Heart right ventricle (tissue), 16 donors: ENCODE results near the gene IL6ST. TPM values are rescaled to one million over a fixed set of nuclear protein-coding genes. Genes with fewer than 3 reads are reported as not detected.

Source experiments
- ATAC-seq, 8 donors: fragments of 200-7000 bp; cut with Tn5 transposase; one replicate each; pipeline ENCODE4 v1.9.1; 2020; ENCODE audit warnings: mild to moderate bottlenecking in 8 of 8, moderate library complexity in 8 of 8, moderate number of reproducible peaks in 1 of 8
- DNase-seq, 2 donors: peaks; one replicate each; pipeline ENCODE4 v3.0.0-alpha.2; 2020
- H3K27ac ChIP-seq, 10 donors: fragments of 200-600 bp; sonication (generic) in 2 of 10; one replicate each; pipeline versions ENCODE4 v1.5.0 to v1.8.0; 2020 to 2022; ENCODE audit warnings: mild to moderate bottlenecking in 3 of 10
- H3K27me3 ChIP-seq, 7 donors: fragments of 200-600 bp; one replicate each; pipeline ENCODE4 v1.8.0; 2021 to 2022; ENCODE audit warnings: mild to moderate bottlenecking in 2 of 7
- H3K36me3 ChIP-seq, 9 donors: fragments of 200-600 bp; sonication (generic) in 1 of 9; one replicate each; pipeline versions ENCODE4 v1.5.0 to v1.8.0; 2020 to 2022; ENCODE audit warnings: mild to moderate bottlenecking in 2 of 9
- H3K4me1 ChIP-seq, 9 donors: fragments of 200-600 bp; sonication (generic) in 1 of 9; one replicate each; pipeline versions ENCODE4 v1.5.0 to v1.8.0; 2020 to 2022; ENCODE audit warnings: mild to moderate bottlenecking in 4 of 9
- H3K4me3 ChIP-seq, 10 donors: fragments of 200-600 bp; sonication (generic) in 2 of 10; one replicate each; pipeline versions ENCODE4 v1.5.0 to v1.8.0; 2020 to 2022; ENCODE audit warnings: mild to moderate bottlenecking in 7 of 10, moderate library complexity in 2 of 10
- H3K9me3 ChIP-seq, 11 donors: fragments of 200-600 bp in 10 of 11; sonication (generic) in 2 of 11; one replicate each; pipeline versions ENCODE4 v1.5.0 to v1.8.0; 2013 to 2022; ENCODE audit warnings: mild to moderate bottlenecking in 2 of 11, control low read depth in 1 of 11, moderate library complexity in 1 of 11
- CTCF ChIP-seq, 9 donors: fragments of 200-600 bp; sonication (generic) in 2 of 9; IDR thresholded peaks; one replicate each; pipeline versions ENCODE4 v1.5.0 to v1.8.0; 2021 to 2022; ENCODE audit warnings: antibody characterized with exemption in 9 of 9, mild to moderate bottlenecking in 5 of 9, moderate library complexity in 1 of 9
- WGBS, 2 donors: extraction: QIAGEN DNeasy Blood & Tissue Kit; methylation state at CpG; one replicate each; pipeline ENCODE4 v1.1.7; 2013; ENCODE audit warnings: inconsistent platforms in 1 of 2; 5-methylcytosine and 5-hydroxymethylcytosine counted together
- intact Hi-C, 10 donors: fragments of 100-400 bp; cut with DNase I; formaldehyde crosslinking; loops; one replicate each; pipeline versions ENCODE4 v1.11.1 to v1.14.2; 2022
- polyA plus RNA-seq, 2 donors: library from polyadenylated mRNA; stranded (reverse); fragments of 200-250 nt; gene quantifications; one replicate each; pipeline ENCODE4 v1.2.3, GENCODE V29; 2013
- total RNA-seq, 10 donors: library from RNA; stranded (reverse); fragmentation: NEBNext Ultra II Directional in 3 of 10; extraction: Animal tissue kit (Norgen Biotek cat#: 25700) in 3 of 10; gene quantifications; one replicate each; pipeline versions ENCODE4 v1.2.1 to v1.2.4, GENCODE V29; 2021 to 2023
- donor health status: Arrhythmogenic right ventricular cardiomyopathy.
- donor health status: ischemic (EF 13 %, LVEDD 7.1; RV severe dilation, severe dysfunction).
- donor health status: healthy with polysubstance abuse.
- donor health status: DM: no; HTN: yes; CAD: no.
- donor health status: DM: no; HTN: no; CAD: no.
- donor health status: ischemic (EF 25% LVEDD 6.9; RV normal size, moderate dysfunction).
- donor health status: ischemic (EF 25% LVEDD 5.7; RV mildly dilated, moderate dysfunction).
- donor health status: healthy.
- donor health status: DM: yes; HTN: yes; CAD: no.
- donor health status: Ischemic cardiomyopathy.
- donor health status: ischemic (EF 35%, LVEDD 5.7; RV mildly dilated, moderate dysfunction).
- donor health status: nonischemic (EF 11% LVEDD 7.7; RV severe dilation, severe dysfunction).
- donor health status: DM: yes; HTN: yes; CAD: no.
- donor health status: PGD.
- donor health status: ischemic (EF 29% LVEDD 5.4; RV normal size, mild dysfunction).
- donor health status: nonischemic (EF 23%, LVEDD 6.1; RV moderate dilation, normal function).

The IL6ST gene
- total and polyA plus RNA-seq, 12 donors, result 23.7 to 190 (median 134) TPM

GRCh38 chr5:55935371-55935770, 59.4 kb downstream of the IL6ST start:
- DNase-seq (no peak), ATAC-seq (no peak)
- H3K4me3 ChIP-seq, result no peak overlapping the region
- no peaks in the 10 kb centered on the region for H3K4me1 ChIP-seq
- H3K27me3 ChIP-seq, result no peaks in the 10 kb centered on the region
- 90 to 92% methylated on average over 6 of the region's 6 CpGs for WGBS, 2 donors
- no peaks in the 10 kb centered on the region for H3K9me3 ChIP-seq
- intact Hi-C loops, result loop anchor here in 7 of 10 donors (1.0 to 10.0 kb wide), 8 partner anchors 265 to 909 kb away; no protein-coding TSS in a partner anchor
- no peak for TF ChIP-seq CTCF (IDR thresholded peaks at IDR 0.05)
- H3K36me3 ChIP-seq, result peaks cover 0 to 54% (median 17%) of the 10 kb centered on the region in 9 donors
- H3K27ac ChIP-seq, result peak overlapping the region in 1 of 10 donors; percentile 17

GRCh38 chr5:55934720-55935119, 60.0 kb downstream of the IL6ST start:
- ATAC-seq (no peak), DNase-seq (no peak)
- TF ChIP-seq CTCF (IDR thresholded peaks at IDR 0.05), result no peak
- Histone ChIP-seq H3K4me3 (no peak overlapping the region), H3K27ac (peak overlapping the region in 1 of 10 donors; percentile 17), H3K27me3 (no peaks in the 10 kb centered on the region), H3K36me3 (peaks cover 0 to 47% (median 11%) of the 10 kb centered on the region in 9 donors), H3K4me1 (no peaks in the 10 kb centered on the region), H3K9me3 (no peaks in the 10 kb centered on the region)
- intact Hi-C loops, result loop anchor here in 8 of 10 donors (1.0 to 10.0 kb wide), 8 partner anchors 266 to 910 kb away; no protein-coding TSS in a partner anchor
- 83 to 85% methylated on average over 2 of the region's 2 CpGs for WGBS, 2 donors

- Histone ChIP-seq H3K4me1 (no peaks in the 10 kb centered on the region), H3K27me3 (no peaks in the 10 kb centered on the region), H3K4me3 (no peak overlapping the region), H3K9me3 (no peaks in the 10 kb centered on the region), H3K27ac (no peak overlapping the region), H3K36me3 (peaks cover 0 to 42% (median 10%) of the 10 kb centered on the region in 9 donors)
- DNase-seq, result no peak
- 90 to 91% methylated on average over 9 of the region's 9 CpGs for WGBS, 2 donors
- TF ChIP-seq CTCF (IDR thresholded peaks at IDR 0.05), result no peak
- intact Hi-C loops, result loop anchor here in 6 of 10 donors (2.0 to 10.0 kb wide), 6 partner anchors 267 to 911 kb away; no protein-coding TSS in a partner anchor
- ATAC-seq, result no peak
Measured at GRCh38 chr5:55934115-55934613, 60.6 kb downstream of the IL6ST start.

GRCh38 chr5:55933377-55934114, 61.2 kb downstream of the IL6ST start:
- Histone ChIP-seq H3K4me3 (no peak overlapping the region), H3K36me3 (peaks cover 0 to 35% (median 5%) of the 10 kb centered on the region in 9 donors), H3K27ac (no peak overlapping the region), H3K9me3 (no peaks in the 10 kb centered on the region), H3K4me1 (no peaks in the 10 kb centered on the region), H3K27me3 (no peaks in the 10 kb centered on the region)
- 90 to 92% methylated on average over 14 of the region's 14 CpGs for WGBS, 2 donors
- ATAC-seq, result peak in 1 of 8 donors; percentile 18
- DNase-seq, result no peak
- intact Hi-C loops, result loop anchor here in 6 of 10 donors (2.0 to 10.0 kb wide), 6 partner anchors 267 to 911 kb away; no protein-coding TSS in a partner anchor
- TF ChIP-seq CTCF (IDR thresholded peaks at IDR 0.05), result no peak
